NCI-H510A (cell line): ENCODE results near the gene LHFPL6.
"Not testable (repeated sequence)": the region's sequence is repeated elsewhere in the genome, so short reads cannot be mapped to it uniquely, and the experiment has no call there.

Source experiments
- DNase-seq: peaks from one replicate; lab custom pipeline; 2025; lab: John Stamatoyannopoulos, UW

The LHFPL6 gene

GRCh38 chr13:39347926-39348901, 254.8 kb downstream of the LHFPL6 start:
- DNase-seq = peak; percentile 0

GRCh38 chr13:39345982-39346381, 257.0 kb downstream of the LHFPL6 start:
- no peak for DNase-seq

GRCh38 chr13:39341251-39341650, 261.7 kb downstream of the LHFPL6 start:
- no peak for DNase-seq

- DNase-seq = not testable (repeated sequence)
These were observed 264.9 kb downstream of the LHFPL6 start for GRCh38 chr13:39338114-39338513.

GRCh38 chr13:39336937-39337336, 266.1 kb downstream of the LHFPL6 start:
- DNase-seq = no peak

- no peak for DNase-seq
These were observed 266.8 kb downstream of the LHFPL6 start for GRCh38 chr13:39336207-39336606.

GRCh38 chr13:39335721-39336120, 267.3 kb downstream of the LHFPL6 start:
- no peak for DNase-seq

GRCh38 chr13:39330504-39330903, 272.5 kb downstream of the LHFPL6 start:
- DNase-seq = no peak

- DNase-seq = no peak
These were observed 273.8 kb downstream of the LHFPL6 start for GRCh38 chr13:39329182-39329639.

GRCh38 chr13:39327172-39327479, 275.9 kb downstream of the LHFPL6 start:
- no peak for DNase-seq

- DNase-seq = no peak
These were observed 276.4 kb downstream of the LHFPL6 start for GRCh38 chr13:39326469-39327171.

GRCh38 chr13:39324806-39325311, 278.1 kb downstream of the LHFPL6 start:
- no peak for DNase-seq

- no peak for DNase-seq
These were observed 280.0 kb downstream of the LHFPL6 start for GRCh38 chr13:39322836-39323585.

GRCh38 chr13:39321574-39321973, 281.4 kb downstream of the LHFPL6 start:
- DNase-seq = no peak

- DNase-seq = no peak
These were observed 284.8 kb downstream of the LHFPL6 start for GRCh38 chr13:39318161-39318560.

GRCh38 chr13:39317291-39317690, 285.7 kb downstream of the LHFPL6 start:
- DNase-seq = no peak

- no peak for DNase-seq
These were observed 287.2 kb downstream of the LHFPL6 start for GRCh38 chr13:39315796-39316195.

- DNase-seq = no peak
These were observed 289.3 kb downstream of the LHFPL6 start for GRCh38 chr13:39313721-39314120.

- no peak for DNase-seq
These were observed 290.4 kb downstream of the LHFPL6 start for GRCh38 chr13:39312596-39312995.

GRCh38 chr13:39311619-39312018, 291.4 kb downstream of the LHFPL6 start:
- DNase-seq = no peak

GRCh38 chr13:39310961-39311360, 292.0 kb downstream of the LHFPL6 start:
- no peak for DNase-seq
